GM12878 (cell line): Measurements from ENCODE around the gene KRTAP10-2. TPM values are rescaled to one million over a fixed set of nuclear protein-coding genes. Genes with fewer than 3 reads are reported as not detected.

Experiments
- ATAC-seq: fragments of 200-7000 bp; cut with Tn5 transposase; 3 replicates; pipeline ENCODE4 v1.9.1; 2020; ENCODE audit warnings: mild to moderate bottlenecking, moderate library complexity
- BruUV-seq: library from RNA; stranded (reverse); fragments of 400-500 nt; replicated peaks from 2 replicates; lab custom pipeline; 2021; lab: Mats Ljungman, UMichigan
- CTCF ChIA-PET: fragments of 300-600 bp; sonication (Branson Sonifier 250); formaldehyde crosslinking; extraction: SDS; loops from one replicate; lab custom pipeline; 2021; ENCODE audit warnings: inconsistent platforms; lab: Yijun Ruan, JAX
- POLR2A ChIA-PET: fragments of 350-600 bp; formaldehyde crosslinking; extraction: SDS; loops from one replicate; lab custom pipeline; 2021; ENCODE audit warnings: inconsistent platforms; lab: Charles Lee
- RAD21 ChIA-PET: fragments of 300-600 bp; sonication (Branson Sonifier 250); formaldehyde crosslinking; loops from one replicate; lab custom pipeline; 2023; ENCODE audit warnings: antibody characterized with exemption; ENCODE audit not compliant: unreplicated experiment; lab: Charles Lee
- SMC1A ChIA-PET: fragments of 300-600 bp; sonication (Branson Sonifier 250); formaldehyde crosslinking; loops from one replicate; lab custom pipeline; 2023; ENCODE audit not compliant: unreplicated experiment, uncharacterized antibody; lab: Charles Lee
- DNase-seq: peaks from one replicate; pipeline ENCODE4 v3.0.0-alpha.2; 2011; ENCODE audit warnings: low read depth, low spot score
- FAIRE-seq: peaks from 3 replicates; lab custom pipeline; 2011; peaks lifted over from hg19 to GRCh38; lab: Jason Lieb, UNC
- H2AFZ ChIP-seq: 2 replicates; pipeline ENCODE4 v1.6.0; 2011; ENCODE audit warnings: low read depth, low read length, control low read depth; ENCODE audit not compliant: control insufficient read depth
- H3K27ac ChIP-seq: 2 replicates; pipeline ENCODE4 v1.5.1; 2011; ENCODE audit warnings: control low read depth; ENCODE audit not compliant: control insufficient read depth, insufficient read depth
- H3K27me3 ChIP-seq, 2 experiments: replicated peaks in 1 of 2; 2 replicates each; pipeline versions ENCODE4 v1.6.0 to v1.6.1; 2011; ENCODE audit warnings: low read length in 1 of 2; ENCODE audit not compliant: control insufficient read depth in 2 of 2, insufficient read depth in 2 of 2
- H3K36me3 ChIP-seq, 2 experiments: 2 replicates each; pipeline ENCODE4 v1.5.1; 2011; ENCODE audit warnings: low read length in 1 of 2; ENCODE audit not compliant: control insufficient read depth in 2 of 2, insufficient read depth in 2 of 2
- H3K4me1 ChIP-seq: 2 replicates; pipeline ENCODE4 v1.6.1; 2011; ENCODE audit warnings: mild to moderate bottlenecking, low read length, moderate library complexity, mixed read lengths; ENCODE audit not compliant: control insufficient read depth, insufficient read depth
- H3K4me2 ChIP-seq: 2 replicates; pipeline ENCODE4 v1.6.0; 2011; ENCODE audit warnings: control low read depth; ENCODE audit not compliant: control insufficient read depth, insufficient read depth
- H3K4me3 ChIP-seq: fragments of 200-600 bp; sonication (generic); 2 replicates; pipeline ENCODE4 v1.5.1; 2016
- H3K79me2 ChIP-seq: 2 replicates; pipeline ENCODE4 v1.6.0; 2011; ENCODE audit warnings: low read length; ENCODE audit not compliant: control insufficient read depth, insufficient read depth
- H3K9ac ChIP-seq: 2 replicates; pipeline ENCODE4 v1.8.0; 2011; ENCODE audit warnings: low read length, control low read depth, mixed read lengths; ENCODE audit not compliant: control insufficient read depth, insufficient read depth
- H3K9me3 ChIP-seq: replicated peaks from 3 replicates; pipeline ENCODE4 v1.5.1; 2011; ENCODE audit warnings: mild to moderate bottlenecking, low read length; ENCODE audit not compliant: control insufficient read depth, insufficient read depth
- H4K20me1 ChIP-seq: 2 replicates; pipeline ENCODE4 v1.6.0; 2011; ENCODE audit not compliant: control insufficient read depth, insufficient read depth
- ATF3 ChIP-seq: IDR thresholded peaks from 2 replicates; pipeline ENCODE4 v1.6.1; 2011; ENCODE audit warnings: low read depth, mild to moderate bottlenecking, low read length, moderate library complexity, borderline replicate concordance; ENCODE audit errors: extremely low read depth
- BRCA1 ChIP-seq: IDR thresholded peaks from 2 replicates; pipeline ENCODE4 v1.6.1; 2011; ENCODE audit warnings: low read depth, low read length, improper control_type of control experiment
- CUX1 ChIP-seq: IDR thresholded peaks from 2 replicates; pipeline ENCODE4 v1.6.1; 2012; ENCODE audit warnings: improper control_type of control experiment, low read depth, low read length; ENCODE audit not compliant: insufficient replicate concordance
- EGR1 ChIP-seq, 2 experiments: IDR thresholded peaks; 1 replicate in 1 of 2; 2 replicates in 1 of 2; pipeline ENCODE4 v1.6.1; 2011 to 2012; ENCODE audit warnings: low read depth in 2 of 2, low read length in 2 of 2, borderline replicate concordance in 1 of 2, mild to moderate bottlenecking in 1 of 2, moderate library complexity in 1 of 2
- SREBF1 ChIP-seq: IDR thresholded peaks from 2 replicates; pipeline ENCODE4 v1.6.1; 2012; ENCODE audit warnings: mild to moderate bottlenecking, low read length
- TCF3 ChIP-seq: IDR thresholded peaks from 2 replicates; pipeline ENCODE4 v1.6.1; 2012; ENCODE audit warnings: low read depth, mild to moderate bottlenecking, low read length, borderline replicate concordance; ENCODE audit not compliant: insufficient read depth
- WGBS: methylation state at CpG from one replicate; pipeline ENCODE4 v1.1.6; 2016; ENCODE audit warnings: low lambda C conversion rate; ENCODE audit not compliant: insufficient replicate concordance, insufficient coverage; ENCODE audit errors: missing lambda C conversion rate; 5-methylcytosine and 5-hydroxymethylcytosine counted together
- in situ Hi-C: fragments of 300-500 bp; cut with MboI; formaldehyde crosslinking; loops from 9 replicates; pipeline ENCODE4 v1.14.3; 2018; ENCODE audit warnings: mixed read lengths
- intact Hi-C: fragments of 100-400 bp; cut with micrococcal nuclease; formaldehyde crosslinking; loops from one replicate; pipeline ENCODE4 v1.14.2; 2022; ENCODE audit not compliant: unreplicated experiment
- polyA plus RNA-seq, 11 experiments: library from polyadenylated mRNA; depleted of rRNA in 4 of 11; unstranded in 6 of 11; stranded (reverse) in 5 of 11; fragments of >200 nt; fragmentation: Nextera tagmentation in 4 of 11; fragmentation: Illumina TruSeq in 1 of 11; extraction: Ambion mirVana in 4 of 11; extraction: Trizol in 1 of 11; gene quantifications; 1 replicate in 1 of 11; 2 replicates in 10 of 11; pipeline versions ENCODE4 v1.2.1 to v1.2.3, GENCODE V29; 2011 to 2016; ENCODE audit warnings: inconsistent platforms in 2 of 11, missing spikeins in 2 of 11, low read depth in 1 of 11
- total RNA-seq, 4 experiments: library from RNA; depleted of rRNA in 3 of 4; stranded (reverse); fragments of >200 nt in 3 of 4; fragmentation: Illumina TruSeq in 1 of 4; extraction: Trizol in 1 of 4; gene quantifications; 2 replicates each; pipeline versions ENCODE4 v1.2.1 to v1.2.3, GENCODE V29; 2013 to 2021
- TF ChIP-seq, protein P1 (sequence below): fragments of 450-650 bp; conservative IDR thresholded peaks from 2 replicates; pipeline ENCODE4 v1.6.1; 2017; ENCODE audit warnings: mild to moderate bottlenecking, moderate library complexity
- TF ChIP-seq, protein P2 (sequence below): fragments of 450-650 bp; IDR thresholded peaks from 2 replicates; pipeline ENCODE4 v1.6.1; 2017; ENCODE audit warnings: mild to moderate bottlenecking, moderate library complexity

KRTAP10-2 gene
- total and polyA plus RNA-seq, 10 of the 15 experiments (the other 5 are each of a cell fraction or from before 2014, with no cell fraction given) = not detected

DNA sequence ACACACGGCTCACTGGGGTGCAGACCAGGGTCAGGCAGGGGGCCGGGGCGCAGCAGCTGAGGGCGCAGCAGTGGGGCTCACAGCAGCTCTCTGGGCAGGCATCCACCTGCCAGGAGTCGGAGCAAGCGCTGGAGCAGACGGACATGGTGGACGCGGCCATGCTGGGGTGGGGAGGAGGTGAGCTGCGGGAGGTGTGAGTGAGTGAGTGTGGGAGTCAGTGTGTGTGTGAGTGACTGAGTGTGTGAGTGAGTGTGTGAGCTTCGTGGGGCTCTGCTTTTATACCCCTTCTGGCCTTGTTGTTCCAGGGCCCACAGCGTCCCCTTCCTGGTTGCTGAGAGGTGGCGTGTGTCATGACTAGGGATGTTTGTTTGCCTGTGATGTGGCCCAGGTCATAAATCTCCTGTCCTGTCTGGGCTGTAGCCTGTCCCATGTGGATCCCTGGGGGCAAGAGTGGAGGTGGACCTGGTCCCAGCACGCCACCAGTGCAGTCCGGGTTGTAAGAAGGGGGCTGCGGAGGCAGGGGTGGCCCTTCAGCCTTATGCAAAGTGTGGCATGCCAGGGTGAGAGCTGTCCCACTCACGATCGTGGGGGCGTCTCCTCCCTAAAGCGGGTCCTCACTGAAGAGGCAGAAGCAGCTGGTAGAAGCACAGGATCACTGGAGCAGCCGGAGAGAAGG lies 11.2 kb downstream of the KRTAP10-2 start, which contains the start of gene KRTAP10-1:
TSS of gene KRTAP10-1 (minus strand) at position 205 of the 676 bp plus-strand sequence. CDS start at position 160, 45 bp downstream.
- FAIRE-seq (no peak), DNase-seq (no peak), ATAC-seq (no peak)
- Histone ChIP-seq H3K9me3 (no peaks in the 10 kb centered on the region; the same call in 2 of the 3 replicates), H3K4me2 (no peak within 1 kb of the TSS), H3K36me3 (no peaks in the 10 kb centered on the region), H3K9ac (no peak within 1 kb of the TSS), H3K4me3 (no peak within 1 kb of the TSS), H3K27me3 (no peaks in the 10 kb centered on the region), H4K20me1 (no peaks in the 10 kb centered on the region), H3K27ac (no peak within 1 kb of the TSS), H3K79me2 (no peaks in the 10 kb centered on the region), H2AFZ (no peak within 1 kb of the TSS), H3K4me1 (no peaks in the 10 kb centered on the region)
- 61% methylated on average over 21 of the region's 21 CpGs for WGBS
- CTCF ChIA-PET = interaction anchor here (0.6 kb wide), 1 partner anchor 27 kb away, joined by 3 read pairs; no protein-coding TSS in a partner anchor
- BruUV-seq = no TSS peak
- RAD21 ChIA-PET = no interaction called here
- SMC1A ChIA-PET = no interaction called here
- POLR2A ChIA-PET = no interaction called here
- intact Hi-C loops (no loop called here), in situ Hi-C loops (no loop called here)
- TF ChIP-seq CUX1 = no peak
- no peak for TF ChIP-seq BRCA1
- TF ChIP-seq SREBF1 = no peak
- TF ChIP-seq, protein P1, sequence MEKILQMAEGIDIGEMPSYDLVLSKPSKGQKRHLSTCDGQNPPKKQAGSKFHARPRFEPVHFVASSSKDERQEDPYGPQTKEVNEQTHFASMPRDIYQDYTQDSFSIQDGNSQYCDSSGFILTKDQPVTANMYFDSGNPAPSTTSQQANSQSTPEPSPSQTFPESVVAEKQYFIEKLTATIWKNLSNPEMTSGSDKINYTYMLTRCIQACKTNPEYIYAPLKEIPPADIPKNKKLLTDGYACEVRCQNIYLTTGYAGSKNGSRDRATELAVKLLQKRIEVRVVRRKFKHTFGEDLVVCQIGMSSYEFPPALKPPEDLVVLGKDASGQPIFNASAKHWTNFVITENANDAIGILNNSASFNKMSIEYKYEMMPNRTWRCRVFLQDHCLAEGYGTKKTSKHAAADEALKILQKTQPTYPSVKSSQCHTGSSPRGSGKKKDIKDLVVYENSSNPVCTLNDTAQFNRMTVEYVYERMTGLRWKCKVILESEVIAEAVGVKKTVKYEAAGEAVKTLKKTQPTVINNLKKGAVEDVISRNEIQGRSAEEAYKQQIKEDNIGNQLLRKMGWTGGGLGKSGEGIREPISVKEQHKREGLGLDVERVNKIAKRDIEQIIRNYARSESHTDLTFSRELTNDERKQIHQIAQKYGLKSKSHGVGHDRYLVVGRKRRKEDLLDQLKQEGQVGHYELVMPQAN = no peak
- no peak for TF ChIP-seq EGR1 (IDR thresholded peaks at IDR 0.05; ENCODE audit: borderline replicate concordance in 1 of 2, low read depth in 2 of 2, low read length in 2 of 2)
- TF ChIP-seq ATF3 = no peak
- TF ChIP-seq, protein P2, sequence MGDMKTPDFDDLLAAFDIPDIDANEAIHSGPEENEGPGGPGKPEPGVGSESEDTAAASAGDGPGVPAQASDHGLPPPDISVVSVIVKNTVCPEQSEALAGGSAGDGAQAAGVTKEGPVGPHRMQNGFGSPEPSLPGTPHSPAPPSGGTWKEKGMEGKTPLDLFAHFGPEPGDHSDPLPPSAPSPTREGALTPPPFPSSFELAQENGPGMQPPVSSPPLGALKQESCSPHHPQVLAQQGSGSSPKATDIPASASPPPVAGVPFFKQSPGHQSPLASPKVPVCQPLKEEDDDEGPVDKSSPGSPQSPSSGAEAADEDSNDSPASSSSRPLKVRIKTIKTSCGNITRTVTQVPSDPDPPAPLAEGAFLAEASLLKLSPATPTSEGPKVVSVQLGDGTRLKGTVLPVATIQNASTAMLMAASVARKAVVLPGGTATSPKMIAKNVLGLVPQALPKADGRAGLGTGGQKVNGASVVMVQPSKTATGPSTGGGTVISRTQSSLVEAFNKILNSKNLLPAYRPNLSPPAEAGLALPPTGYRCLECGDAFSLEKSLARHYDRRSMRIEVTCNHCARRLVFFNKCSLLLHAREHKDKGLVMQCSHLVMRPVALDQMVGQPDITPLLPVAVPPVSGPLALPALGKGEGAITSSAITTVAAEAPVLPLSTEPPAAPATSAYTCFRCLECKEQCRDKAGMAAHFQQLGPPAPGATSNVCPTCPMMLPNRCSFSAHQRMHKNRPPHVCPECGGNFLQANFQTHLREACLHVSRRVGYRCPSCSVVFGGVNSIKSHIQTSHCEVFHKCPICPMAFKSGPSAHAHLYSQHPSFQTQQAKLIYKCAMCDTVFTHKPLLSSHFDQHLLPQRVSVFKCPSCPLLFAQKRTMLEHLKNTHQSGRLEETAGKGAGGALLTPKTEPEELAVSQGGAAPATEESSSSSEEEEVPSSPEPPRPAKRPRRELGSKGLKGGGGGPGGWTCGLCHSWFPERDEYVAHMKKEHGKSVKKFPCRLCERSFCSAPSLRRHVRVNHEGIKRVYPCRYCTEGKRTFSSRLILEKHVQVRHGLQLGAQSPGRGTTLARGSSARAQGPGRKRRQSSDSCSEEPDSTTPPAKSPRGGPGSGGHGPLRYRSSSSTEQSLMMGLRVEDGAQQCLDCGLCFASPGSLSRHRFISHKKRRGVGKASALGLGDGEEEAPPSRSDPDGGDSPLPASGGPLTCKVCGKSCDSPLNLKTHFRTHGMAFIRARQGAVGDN = no peak
- TF ChIP-seq TCF3 = no peak
